Measurements from ENCODE around the gene CBLN1.

- TF ChIP-seq CTCF (IDR thresholded peaks at IDR 0.05) (no peak), POLR2AphosphoS5 (IDR thresholded peaks at IDR 0.05) (no peak), POLR2A (IDR thresholded peaks at IDR 0.05) (no peak)
Observed at GRCh38 chr16:49262501-49262900, 19.1 kb downstream of the CBLN1 start.

Data from suprapubic skin (tissue), 4 donors.